ENCODE measurements around the gene MTG2.

MTG2 gene

DNA sequence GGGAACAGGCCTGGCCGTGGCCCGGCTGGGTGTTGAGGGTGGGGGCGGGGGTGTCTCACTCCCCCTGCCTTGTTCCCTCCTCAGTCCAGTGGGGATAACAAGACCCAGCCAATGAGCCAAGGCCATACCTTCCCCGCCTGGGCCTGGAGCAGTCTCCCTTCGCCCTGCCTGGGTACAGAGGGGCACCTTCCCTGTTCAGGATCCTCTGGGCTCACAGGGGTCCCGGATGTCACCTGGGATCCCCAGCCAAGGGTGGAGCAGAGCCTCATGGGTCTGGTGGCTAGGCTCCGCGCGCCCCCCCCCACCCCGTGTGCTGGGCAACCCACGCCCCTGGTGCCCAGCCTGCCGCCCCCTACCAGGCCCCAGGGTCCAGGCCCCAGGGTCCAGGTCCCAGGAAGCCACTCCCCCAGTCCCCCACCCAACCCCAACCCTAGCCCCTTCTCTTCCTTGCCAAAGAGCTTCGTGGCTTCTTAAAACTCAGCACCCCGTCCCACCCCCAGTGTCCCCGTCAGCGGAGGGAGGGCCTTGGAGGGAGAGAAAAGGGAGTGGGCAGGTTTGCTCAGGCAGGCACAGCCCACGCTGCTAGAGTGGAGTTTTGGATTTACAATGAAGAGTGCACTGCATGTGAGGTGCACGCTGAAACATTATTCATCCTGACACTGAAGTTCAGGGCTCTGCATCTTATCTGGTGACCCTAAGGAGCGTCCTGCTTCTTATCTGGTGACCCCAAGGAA lies 25.4 kb downstream of the MTG2 start:
- DNase-seq: no peak

GRCh38 chr20:62208795-62209755 lies 26.2 kb downstream of the MTG2 start:
- DNase-seq: no peak

GRCh38 chr20:62209850-62210495 lies 27.1 kb downstream of the MTG2 start:
- no peak for DNase-seq

DNA sequence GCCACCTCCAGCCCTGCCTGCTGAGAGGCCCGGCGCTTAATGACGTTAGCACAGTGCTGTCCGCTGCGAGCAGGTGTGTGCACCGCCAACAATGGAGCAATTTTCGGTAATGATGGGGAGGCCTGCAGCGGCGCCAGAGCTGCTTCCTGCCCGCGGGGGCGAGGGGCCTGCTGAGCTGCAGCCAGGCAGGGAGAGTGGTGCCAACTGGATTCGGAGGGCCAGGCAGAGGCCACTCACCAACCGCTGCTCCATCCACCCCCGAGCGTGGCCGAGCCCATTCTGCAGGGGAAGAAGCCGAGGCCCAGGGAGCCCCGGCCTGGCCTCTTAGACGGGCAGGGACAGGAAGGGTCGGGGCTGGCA lies 27.6 kb downstream of the MTG2 start:
- DNase-seq: peak; percentile 45

GRCh38 chr20:62211216-62211615 lies 28.4 kb downstream of the MTG2 start:
- DNase-seq: no peak

GRCh38 chr20:62211769-62212288 lies 29.0 kb downstream of the MTG2 start:
- DNase-seq: no peak

GRCh38 chr20:62212299-62212698 lies 29.5 kb downstream of the MTG2 start:
- DNase-seq: no peak

- peak; percentile 34 for DNase-seq
Observed at GRCh38 chr20:62214067-62214466, 31.2 kb downstream of the MTG2 start.

GRCh38 chr20:62215020-62215990 lies 32.5 kb downstream of the MTG2 start:
- DNase-seq: peak; percentile 29

DNA sequence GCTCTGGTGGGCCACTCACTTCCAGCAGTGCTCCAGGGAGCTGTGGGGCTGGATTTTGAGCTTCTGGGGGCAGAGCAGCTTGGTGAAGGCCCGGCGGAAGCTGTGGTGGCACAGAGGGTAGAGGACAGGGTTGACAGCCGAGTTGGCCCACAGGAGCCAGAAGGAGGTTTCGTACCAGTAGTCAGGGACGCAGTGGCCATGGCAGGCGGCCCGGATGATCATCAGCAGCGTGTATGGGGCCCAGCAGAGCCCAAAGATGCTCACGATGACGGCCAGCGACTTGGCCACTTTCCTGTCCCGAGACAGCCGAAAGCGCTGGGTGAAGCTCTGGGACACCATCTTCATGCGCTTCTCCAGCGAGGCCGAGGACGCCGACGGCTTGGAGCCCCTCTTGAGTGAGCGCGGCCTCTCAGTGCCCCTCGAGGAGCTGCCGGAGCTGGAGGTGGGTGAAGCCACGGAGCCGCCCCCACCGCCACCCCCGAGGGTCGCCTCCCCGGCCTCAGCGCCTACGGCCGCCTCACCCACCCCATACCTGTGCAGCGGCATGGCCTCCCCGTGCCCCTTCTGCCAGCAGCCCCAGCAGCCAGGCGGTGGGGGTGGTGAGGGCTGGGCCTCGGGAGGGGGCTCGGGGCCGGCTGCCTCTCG lies 33.3 kb downstream of the MTG2 start:
- DNase-seq: no peak

GRCh38 chr20:62216636-62217566 lies 34.1 kb downstream of the MTG2 start:
- no peak for DNase-seq

GRCh38 chr20:62217913-62218773 lies 35.3 kb downstream of the MTG2 start:
- no peak for DNase-seq

DNA sequence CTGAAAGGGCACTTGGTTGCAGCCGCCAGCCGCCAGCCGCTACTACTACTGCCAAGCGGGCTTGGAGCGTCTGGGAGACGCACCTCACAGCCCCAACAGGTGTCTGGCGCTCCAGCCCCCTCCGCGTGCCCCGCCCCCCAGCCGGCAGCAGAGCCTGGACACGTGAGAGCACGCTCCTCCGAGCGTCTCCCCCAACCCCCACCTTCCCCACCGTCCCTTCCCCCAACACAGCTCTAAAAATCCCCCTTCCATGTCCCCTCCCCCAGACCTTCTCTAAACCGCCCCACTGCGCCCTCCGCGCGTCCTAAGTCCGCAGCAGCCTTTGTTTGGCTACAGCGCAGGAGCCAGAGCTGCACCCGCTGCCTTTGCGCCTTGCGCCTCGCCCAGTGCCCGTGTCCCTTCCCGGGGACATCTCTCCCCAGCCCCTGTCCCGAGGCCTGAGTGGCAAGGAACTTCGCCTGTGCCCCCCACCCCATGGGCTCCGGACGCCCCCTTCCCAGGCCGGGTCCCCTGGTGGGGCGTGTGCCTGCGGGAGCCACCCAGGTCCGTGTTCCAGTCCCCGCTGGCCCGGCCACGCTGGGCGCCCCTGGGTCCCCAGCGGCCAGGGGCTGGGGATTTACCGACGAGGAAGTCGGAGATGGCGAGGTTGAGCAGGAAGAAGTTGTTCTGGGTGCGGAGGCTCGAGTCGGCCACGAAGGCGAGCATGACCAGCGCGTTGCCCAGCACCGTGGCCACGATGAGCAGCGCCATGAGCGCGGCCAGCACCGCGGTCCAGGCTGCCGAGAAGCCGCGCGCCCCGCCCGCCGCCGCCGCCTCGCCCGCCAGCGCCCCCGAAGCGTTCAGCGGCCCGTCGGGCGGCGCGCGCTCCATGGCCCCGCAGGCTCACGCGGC lies 36.5 kb downstream of the MTG2 start:
- peak; percentile 38 for DNase-seq

- DNase-seq: peak; percentile 36
Observed at GRCh38 chr20:62219992-62220665, 37.3 kb downstream of the MTG2 start, which contains the start of gene HRH3. HRH3 (minus strand) TSS chr20:62220278; CDS start chr20:62219970, 308 bp downstream.

GRCh38 chr20:62220666-62221568 lies 38.1 kb downstream of the MTG2 start:
- DNase-seq: no peak

- DNase-seq: no peak
Observed at GRCh38 chr20:62222266-62222850, 39.5 kb downstream of the MTG2 start.
